Esophagus muscularis mucosa (tissue), 4 donors: ENCODE results near the gene PRKAG2. TPM values are rescaled to one million over a fixed set of nuclear protein-coding genes. Genes with fewer than 3 reads are reported as not detected.

Experiments
- DNase-seq: peaks from one replicate; pipeline ENCODE4 v3.0.0-alpha.2; 2017; ENCODE audit errors: extremely low spot score
- H3K27ac ChIP-seq, 4 donors: fragments of 200-600 bp; sonication (generic); replicated peaks in 1 of 4; 1 replicate in 3 of 4; 2 replicates in 1 of 4; pipeline ENCODE4 v1.5.1; 2016 to 2019; ENCODE audit warnings: mild to moderate bottlenecking in 1 of 4
- H3K27me3 ChIP-seq, 4 donors: fragments of 200-600 bp; sonication (generic); one replicate each; pipeline versions ENCODE4 v1.5.1 to v1.6.0; 2016 to 2019
- H3K36me3 ChIP-seq, 4 donors: fragments of 200-600 bp; sonication (generic); one replicate each; pipeline ENCODE4 v1.5.1; 2016 to 2019
- H3K4me1 ChIP-seq, 4 donors: fragments of 200-600 bp; sonication (generic); one replicate each; pipeline ENCODE4 v1.5.1; 2016 to 2019
- H3K4me3 ChIP-seq, 4 donors: fragments of 200-600 bp; sonication (generic); 1 replicate in 2 of 4; 2 replicates in 2 of 4; pipeline ENCODE4 v1.5.1; 2016 to 2019; ENCODE audit warnings: mild to moderate bottlenecking in 4 of 4, moderate library complexity in 1 of 4
- H3K9me3 ChIP-seq, 4 donors: fragments of 200-600 bp; sonication (generic); 1 replicate in 3 of 4; 2 replicates in 1 of 4; pipeline ENCODE4 v1.5.1; 2016 to 2019
- EP300 ChIP-seq: sonication (generic); formaldehyde crosslinking; IDR thresholded peaks from one replicate; pipeline ENCODE4 v1.6.1; 2017; ENCODE audit warnings: antibody characterized with exemption
- POLR2A ChIP-seq: fragments of 450-650 bp; IDR thresholded peaks from one replicate; pipeline ENCODE4 v1.6.1; 2017; ENCODE audit warnings: antibody characterized with exemption, moderate library complexity, mild to moderate bottlenecking, low read depth
- POLR2AphosphoS5 ChIP-seq, 2 donors: sonication (generic); formaldehyde crosslinking; IDR thresholded peaks; one replicate each; pipeline ENCODE4 v1.6.1; 2017; ENCODE audit warnings: antibody characterized with exemption in 2 of 2
- WGBS: methylation state at CpG from one replicate; pipeline ENCODE4 v1.1.5; 2018; 5-methylcytosine and 5-hydroxymethylcytosine counted together
- intact Hi-C: fragments of 100-400 bp; cut with DNase I; formaldehyde crosslinking; loops from one replicate; pipeline ENCODE4 v1.15.1; 2023
- total RNA-seq, 4 donors: library from RNA; depleted of rRNA; stranded (reverse); fragments of >200 nt; gene quantifications; one replicate each; pipeline versions ENCODE4 v1.1.0 to v1.2.1, GENCODE V29; 2016
- TF ChIP-seq, protein P1 (sequence below), 3 experiments: fragments of 200-600 bp in 2 of 3; fragments of 450-650 bp in 1 of 3; sonication (generic) in 2 of 3; IDR thresholded peaks; one replicate each; pipeline ENCODE4 v1.5.1; 2017 to 2019; ENCODE audit warnings: antibody characterized with exemption in 3 of 3, mild to moderate bottlenecking in 2 of 3, moderate library complexity in 1 of 3

PRKAG2 gene
- total RNA-seq, 4 donors from 2014 or later: 51.3 to 97.2 (median 77.5) TPM

DNA sequence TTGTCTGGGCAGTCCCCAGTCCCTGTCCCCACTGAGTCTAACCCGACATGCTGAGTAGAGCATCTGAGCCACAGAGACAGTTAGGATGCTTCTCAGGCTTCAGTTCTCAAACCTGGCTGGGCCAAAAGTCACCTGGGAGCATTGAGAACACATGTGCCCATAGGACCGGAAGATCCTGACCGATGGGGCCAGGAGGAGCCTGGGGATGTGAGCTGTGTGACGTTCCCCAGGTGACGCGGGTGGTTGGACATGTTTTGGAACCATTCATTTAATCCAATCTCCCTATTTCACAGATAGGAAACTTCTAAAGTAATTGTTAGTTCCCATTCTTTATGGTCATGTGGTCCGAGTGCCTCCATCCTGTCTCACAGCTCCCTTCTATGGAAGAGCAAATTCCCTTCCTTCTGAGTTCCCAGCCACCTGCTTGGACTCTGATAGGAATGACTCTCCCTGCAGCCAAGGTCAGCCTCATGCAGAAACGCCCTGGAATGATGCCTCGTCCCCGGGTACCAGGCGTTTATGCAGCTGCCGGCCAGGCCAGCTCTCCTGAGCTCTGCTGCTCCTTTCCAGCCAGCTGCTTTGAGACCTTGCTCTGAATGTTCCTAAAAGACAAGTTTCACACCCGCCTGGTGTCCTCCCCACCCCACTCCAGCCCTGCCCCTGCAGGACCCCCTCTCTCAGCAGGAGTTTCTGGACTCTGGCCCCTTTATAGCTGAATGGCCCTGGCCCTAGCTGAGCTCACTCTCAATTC, 190.7 kb downstream of the PRKAG2 start:
- Histone ChIP-seq H3K4me3 (no peak overlapping the region), H3K36me3 (no peaks in the 10 kb centered on the region), H3K4me1 (peaks cover 42 to 65% (median 59%) of the 10 kb centered on the region in 4 donors), H3K27me3 (no peaks in the 10 kb centered on the region), H3K27ac (peak overlapping the region; percentile 64 to 78 (median 75)), H3K9me3 (no peaks in the 10 kb centered on the region)
- no peak for TF ChIP-seq POLR2A
- TF ChIP-seq EP300: no peak
- TF ChIP-seq POLR2AphosphoS5 (IDR thresholded peaks at IDR 0.05): no peak
- TF ChIP-seq, protein P1, sequence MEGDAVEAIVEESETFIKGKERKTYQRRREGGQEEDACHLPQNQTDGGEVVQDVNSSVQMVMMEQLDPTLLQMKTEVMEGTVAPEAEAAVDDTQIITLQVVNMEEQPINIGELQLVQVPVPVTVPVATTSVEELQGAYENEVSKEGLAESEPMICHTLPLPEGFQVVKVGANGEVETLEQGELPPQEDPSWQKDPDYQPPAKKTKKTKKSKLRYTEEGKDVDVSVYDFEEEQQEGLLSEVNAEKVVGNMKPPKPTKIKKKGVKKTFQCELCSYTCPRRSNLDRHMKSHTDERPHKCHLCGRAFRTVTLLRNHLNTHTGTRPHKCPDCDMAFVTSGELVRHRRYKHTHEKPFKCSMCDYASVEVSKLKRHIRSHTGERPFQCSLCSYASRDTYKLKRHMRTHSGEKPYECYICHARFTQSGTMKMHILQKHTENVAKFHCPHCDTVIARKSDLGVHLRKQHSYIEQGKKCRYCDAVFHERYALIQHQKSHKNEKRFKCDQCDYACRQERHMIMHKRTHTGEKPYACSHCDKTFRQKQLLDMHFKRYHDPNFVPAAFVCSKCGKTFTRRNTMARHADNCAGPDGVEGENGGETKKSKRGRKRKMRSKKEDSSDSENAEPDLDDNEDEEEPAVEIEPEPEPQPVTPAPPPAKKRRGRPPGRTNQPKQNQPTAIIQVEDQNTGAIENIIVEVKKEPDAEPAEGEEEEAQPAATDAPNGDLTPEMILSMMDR (IDR thresholded peaks at IDR 0.05): no peak
- 69% methylated on average over 13 of the region's 13 CpGs for WGBS
- intact Hi-C loops: no loop called here
- DNase-seq: no peak

DNA sequence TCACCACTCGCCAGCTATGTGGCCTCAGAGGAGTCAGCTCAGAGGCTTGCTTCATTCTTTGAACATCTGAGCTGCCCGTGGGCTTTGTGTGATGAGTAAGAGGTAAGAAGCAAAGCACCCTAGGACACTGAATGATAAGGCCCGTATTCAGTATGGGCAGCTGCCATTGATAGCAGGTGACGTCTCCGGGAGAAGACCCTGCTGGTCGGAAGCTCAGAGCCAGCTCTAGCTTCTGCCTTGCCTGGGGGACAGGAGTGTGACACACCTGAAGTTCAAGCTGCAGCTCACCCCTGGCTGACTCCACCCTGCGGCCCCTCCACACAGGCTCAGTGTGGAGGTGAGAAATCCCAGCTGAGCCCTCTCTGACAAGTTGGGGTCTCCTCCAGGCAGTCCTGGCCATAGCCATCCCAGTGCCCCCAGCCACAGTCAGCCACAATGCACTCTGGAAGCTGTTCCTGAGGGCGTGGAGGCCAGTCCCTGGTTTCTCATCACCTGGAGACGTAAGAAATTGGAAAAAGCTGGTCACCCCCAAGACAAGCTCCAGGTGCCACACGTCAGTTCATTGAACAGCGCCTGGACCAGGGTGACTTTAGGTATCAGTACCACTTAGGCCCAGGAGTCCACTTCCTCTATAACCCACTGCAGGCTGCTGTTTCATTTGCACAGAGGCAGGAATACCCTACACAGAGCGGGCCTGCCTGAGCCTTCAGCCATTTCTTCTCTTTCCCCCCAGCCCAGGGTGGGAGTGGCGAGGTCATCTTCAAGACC, 192.3 kb downstream of the PRKAG2 start:
- Histone ChIP-seq H3K4me1 (peaks cover 46 to 74% (median 63%) of the 10 kb centered on the region in 4 donors), H3K27ac (no peak overlapping the region)

DNA sequence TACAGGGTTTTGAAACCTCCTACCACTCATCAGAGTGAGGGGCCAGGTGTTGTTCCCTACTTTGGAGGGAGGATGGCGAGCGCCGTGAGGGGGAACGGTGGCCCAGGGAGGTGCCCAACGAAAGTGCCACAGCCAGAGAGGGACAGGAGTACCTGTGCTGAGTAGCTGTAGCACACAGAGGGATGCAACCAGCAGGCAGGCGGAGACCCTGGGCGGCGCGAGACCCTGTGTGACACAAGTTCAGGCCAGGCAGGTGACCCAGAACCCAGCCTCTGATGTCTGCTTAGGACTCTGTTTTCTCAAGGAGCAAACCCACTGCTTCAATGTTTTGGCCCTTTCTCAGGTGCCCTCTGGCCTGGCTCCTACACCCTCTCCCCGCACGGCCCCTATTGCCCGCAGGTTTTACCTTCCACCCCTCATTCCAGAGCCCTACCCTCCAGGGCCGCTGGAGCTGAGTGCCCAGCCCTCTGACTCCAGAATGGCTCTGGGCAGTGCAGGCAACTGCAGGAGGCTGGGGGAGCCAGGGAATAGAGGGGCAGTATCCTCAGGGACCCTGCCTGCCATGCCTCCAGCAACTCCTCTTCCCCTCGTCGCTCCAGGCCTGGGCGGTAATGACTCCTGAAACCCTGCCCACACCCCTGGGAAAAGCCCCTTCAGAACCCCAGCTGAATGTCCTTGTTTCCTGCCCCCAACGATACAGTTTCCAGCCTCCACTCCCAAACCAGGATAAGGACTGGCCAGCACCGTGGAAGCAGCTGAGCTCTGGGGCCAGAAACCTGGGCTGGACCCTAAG, 193.1 kb downstream of the PRKAG2 start:
- H3K4me3 ChIP-seq: no peak overlapping the region
- no peak for DNase-seq
- intact Hi-C loops: no loop called here
- H3K36me3 ChIP-seq: no peaks in the 10 kb centered on the region
- peaks cover 45 to 74% (median 63%) of the 10 kb centered on the region in 4 donors for H3K4me1 ChIP-seq
- H3K27ac ChIP-seq: peak overlapping the region in 2 of 4 donors; percentile 1 to 38
- no peaks in the 10 kb centered on the region for H3K27me3 ChIP-seq
- WGBS: 94% methylated on average over 14 of the region's 18 CpGs
- TF ChIP-seq EP300 (no peak), POLR2AphosphoS5 (IDR thresholded peaks at IDR 0.05) (no peak), POLR2A (no peak)
- TF ChIP-seq, protein P1 (IDR thresholded peaks at IDR 0.05): no peak
- H3K9me3 ChIP-seq: no peaks in the 10 kb centered on the region

More for the DNA sequence above, 192.3 kb downstream of the PRKAG2 start:
- Histone ChIP-seq H3K9me3 (no peaks in the 10 kb centered on the region), H3K36me3 (no peaks in the 10 kb centered on the region), H3K4me3 (no peak overlapping the region), H3K27me3 (no peaks in the 10 kb centered on the region)
- intact Hi-C loops: no loop called here
- TF ChIP-seq POLR2AphosphoS5 (IDR thresholded peaks at IDR 0.05) (no peak), EP300 (no peak), POLR2A (no peak)
- TF ChIP-seq, protein P1 (IDR thresholded peaks at IDR 0.05): no peak
- 99% methylated on average over 9 of the region's 13 CpGs for WGBS
- DNase-seq: no peak

DNA sequence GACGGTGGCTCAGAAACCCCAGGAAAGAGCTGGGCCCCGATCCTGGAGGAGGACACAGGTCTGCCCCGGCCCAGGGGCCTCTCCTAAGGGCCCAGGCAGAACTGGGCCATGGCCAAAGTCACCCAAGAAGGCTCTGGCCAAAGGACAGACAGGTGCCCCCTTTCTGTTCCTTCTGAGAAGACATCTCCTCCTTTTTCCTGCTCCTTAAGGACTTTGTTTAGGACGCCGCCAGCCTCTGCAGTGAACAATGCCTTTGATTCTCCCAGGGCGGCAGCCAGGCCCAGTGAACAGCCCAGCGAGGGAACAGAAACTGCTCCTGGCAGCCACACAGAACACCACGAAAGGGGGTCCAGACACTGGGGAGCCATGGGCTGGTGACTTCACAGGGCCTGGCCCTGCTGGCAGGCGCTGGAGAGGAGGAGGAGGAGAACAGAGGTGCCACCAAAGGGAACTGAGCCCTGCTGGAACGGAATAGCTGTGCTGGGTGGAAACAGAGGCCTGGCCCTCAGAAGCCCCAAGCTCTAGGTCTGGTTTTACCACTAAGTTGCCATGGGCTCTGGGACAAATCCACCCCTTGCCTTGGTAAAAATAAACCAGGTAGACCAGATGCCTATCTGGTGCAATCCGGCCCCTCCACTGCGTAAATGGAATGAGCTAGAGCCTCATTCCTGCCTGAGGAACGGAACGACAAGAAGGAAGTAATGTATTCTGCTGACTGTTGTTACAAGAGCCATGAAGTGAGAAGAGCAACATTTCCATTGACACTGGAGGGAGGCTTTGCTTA, 193.9 kb downstream of the PRKAG2 start:
- 83% methylated on average over 13 of the region's 14 CpGs for WGBS
- Histone ChIP-seq H3K27me3 (no peaks in the 10 kb centered on the region), H3K36me3 (no peaks in the 10 kb centered on the region), H3K27ac (peak overlapping the region in 2 of 4 donors; percentile 5 to 38), H3K4me3 (no peak overlapping the region), H3K4me1 (peaks cover 44 to 68% (median 58%) of the 10 kb centered on the region in 4 donors), H3K9me3 (no peaks in the 10 kb centered on the region)
- DNase-seq: no peak
- TF ChIP-seq EP300 (no peak), POLR2A (no peak), POLR2AphosphoS5 (IDR thresholded peaks at IDR 0.05) (no peak)
- TF ChIP-seq, protein P1 (IDR thresholded peaks at IDR 0.05): no peak
- intact Hi-C loops: no loop called here
